ENCODE results near the gene ARHGAP6. TPM values are rescaled to one million over a fixed set of nuclear protein-coding genes. Genes with fewer than 3 reads are reported as not detected.

Gene ARHGAP6
- total RNA-seq, 1 experiment from 2014 or later = 0.07 TPM

DNA sequence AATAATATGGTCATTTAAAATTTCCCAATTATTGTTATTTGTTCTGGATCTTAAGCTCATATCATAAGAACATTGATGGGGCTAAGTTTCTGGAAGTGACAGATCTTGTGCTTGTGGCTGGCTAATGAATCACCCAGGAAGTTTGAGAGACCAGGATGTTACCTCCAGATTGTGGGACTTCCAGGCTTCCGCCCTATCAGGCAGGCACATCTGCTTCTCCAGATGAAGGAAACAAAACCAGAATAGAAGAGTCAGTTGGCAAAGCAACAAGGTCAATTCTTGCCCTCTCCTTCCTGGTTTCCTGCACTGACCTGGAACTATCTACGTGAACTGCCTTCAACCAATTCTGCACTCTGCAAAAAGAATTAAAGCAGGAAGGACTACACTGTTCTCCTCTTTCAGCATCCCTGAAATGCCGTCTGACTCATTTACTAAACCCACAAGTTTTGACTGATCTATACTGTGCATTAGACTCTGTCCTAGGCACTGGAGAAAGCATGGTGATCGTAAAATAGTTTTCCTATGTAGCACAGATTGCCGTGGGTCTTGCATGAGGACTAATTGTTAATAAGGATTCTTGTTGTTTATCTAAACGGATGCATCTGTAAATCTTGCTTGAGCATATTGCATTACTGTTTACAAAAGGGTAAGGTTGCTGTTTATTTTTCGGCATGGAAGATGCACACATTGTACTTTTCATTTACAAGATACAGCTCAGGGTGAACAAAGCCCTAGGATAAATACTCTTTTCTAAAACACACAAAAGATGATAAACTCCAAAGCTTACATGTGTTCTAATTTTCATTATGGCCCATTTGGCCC, 297.9 kb downstream of the ARHGAP6 start:
- Mint-ChIP-seq H3K9me3 (peaks cover 54 to 59% of the 10 kb centered on the region in 2 experiments), H3K4me3 (no peak overlapping the region), H3K4me1 (no peaks in the 10 kb centered on the region), H3K27me3 (ENCODE audit: low read depth) (no peaks in the 10 kb centered on the region; the same call in 1 of the 2 replicates), H3K36me3 (ENCODE audit: insufficient read depth in 1 of 3, low read depth in 3 of 3) (peaks cover 0 to 4% (median 0%) of the 10 kb centered on the region in 3 experiments; a peak in 2 of 7 replicates), H3K27ac (no peak overlapping the region)
- Histone ChIP-seq H4K5ac (ENCODE audit: insufficient read length, low read depth, low read length) (no peak overlapping the region), H3K18ac (ENCODE audit: insufficient read length, low read depth, low read length) (no peak overlapping the region), H3K4ac (ENCODE audit: low read depth, low read length) (no peak overlapping the region), H2BK5ac (ENCODE audit: insufficient read length, low read length) (no peak overlapping the region), H2BK15ac (ENCODE audit: low read depth, low read length) (no peak overlapping the region), H3K56ac (ENCODE audit: insufficient read length, low read depth, low read length) (no peak overlapping the region), H3K14ac (ENCODE audit: insufficient read depth, low read length) (no peak overlapping the region), H4K8ac (replicated peaks; ENCODE audit: insufficient read length, low read depth, low read length) (no peak overlapping the region), H2AFZ (ENCODE audit: low read length) (no peak overlapping the region), H3K23me2 (ENCODE audit: insufficient read length, low read depth, low read length, poor library complexity, severe bottlenecking) (no peaks in the 10 kb centered on the region), H3K9ac (ENCODE audit: extremely low read depth, insufficient read length, low read length) (no peak overlapping the region), H2AK5ac (ENCODE audit: insufficient read length, low read length) (no peak overlapping the region), H3K79me2 (ENCODE audit: insufficient read depth, low read length) (no peaks in the 10 kb centered on the region), H3K27ac (ENCODE audit: insufficient read length, low read depth, low read length) (no peak overlapping the region), H3K4me2 (ENCODE audit: insufficient read depth, insufficient read length, low read length) (no peak overlapping the region), H3K27me3 (ENCODE audit: insufficient read depth, low read length) (no peaks in the 10 kb centered on the region), H3K23ac (ENCODE audit: insufficient read length, low read depth, low read length) (no peak overlapping the region), H2BK20ac (ENCODE audit: low read depth, low read length, poor library complexity, severe bottlenecking) (no peak overlapping the region), H2BK12ac (ENCODE audit: insufficient read length, low read depth, low read length) (no peak overlapping the region), H3K9me3 (ENCODE audit: control insufficient read depth, low read depth, low read length) (no peaks in the 10 kb centered on the region), H2BK120ac (ENCODE audit: low read depth, low read length, poor library complexity, severe bottlenecking) (no peak overlapping the region), H3K79me1 (ENCODE audit: insufficient read depth, low read depth, low read length, poor library complexity, severe bottlenecking) (no peaks in the 10 kb centered on the region), H4K91ac (ENCODE audit: insufficient read length, low read depth, low read length) (no peak overlapping the region), H3K4me1 (ENCODE audit: insufficient read depth, low read length) (no peaks in the 10 kb centered on the region), H4K20me1 (ENCODE audit: control insufficient read depth, insufficient read depth, insufficient read length) (no peaks in the 10 kb centered on the region), H3T11ph (ENCODE audit: low read length) (no peak overlapping the region)
- no peak for DNase-seq
- WGBS (ENCODE audit: extremely low coverage, insufficient read length, low lambda C conversion rate) = no CpG with 5 or more reads among the region's 7 CpGs
- TF ChIP-seq, protein P1, sequence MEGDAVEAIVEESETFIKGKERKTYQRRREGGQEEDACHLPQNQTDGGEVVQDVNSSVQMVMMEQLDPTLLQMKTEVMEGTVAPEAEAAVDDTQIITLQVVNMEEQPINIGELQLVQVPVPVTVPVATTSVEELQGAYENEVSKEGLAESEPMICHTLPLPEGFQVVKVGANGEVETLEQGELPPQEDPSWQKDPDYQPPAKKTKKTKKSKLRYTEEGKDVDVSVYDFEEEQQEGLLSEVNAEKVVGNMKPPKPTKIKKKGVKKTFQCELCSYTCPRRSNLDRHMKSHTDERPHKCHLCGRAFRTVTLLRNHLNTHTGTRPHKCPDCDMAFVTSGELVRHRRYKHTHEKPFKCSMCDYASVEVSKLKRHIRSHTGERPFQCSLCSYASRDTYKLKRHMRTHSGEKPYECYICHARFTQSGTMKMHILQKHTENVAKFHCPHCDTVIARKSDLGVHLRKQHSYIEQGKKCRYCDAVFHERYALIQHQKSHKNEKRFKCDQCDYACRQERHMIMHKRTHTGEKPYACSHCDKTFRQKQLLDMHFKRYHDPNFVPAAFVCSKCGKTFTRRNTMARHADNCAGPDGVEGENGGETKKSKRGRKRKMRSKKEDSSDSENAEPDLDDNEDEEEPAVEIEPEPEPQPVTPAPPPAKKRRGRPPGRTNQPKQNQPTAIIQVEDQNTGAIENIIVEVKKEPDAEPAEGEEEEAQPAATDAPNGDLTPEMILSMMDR (conservative IDR thresholded peaks at IDR 0.05) = no peak

Data from H9 (cell line).